ENCODE measurements around the gene DUSP11. TPM values are rescaled to one million over a fixed set of nuclear protein-coding genes. Genes with fewer than 3 reads are reported as not detected.

Gene DUSP11
- total RNA-seq, 1 donor from 2014 or later, result 36.3 TPM

DNA sequence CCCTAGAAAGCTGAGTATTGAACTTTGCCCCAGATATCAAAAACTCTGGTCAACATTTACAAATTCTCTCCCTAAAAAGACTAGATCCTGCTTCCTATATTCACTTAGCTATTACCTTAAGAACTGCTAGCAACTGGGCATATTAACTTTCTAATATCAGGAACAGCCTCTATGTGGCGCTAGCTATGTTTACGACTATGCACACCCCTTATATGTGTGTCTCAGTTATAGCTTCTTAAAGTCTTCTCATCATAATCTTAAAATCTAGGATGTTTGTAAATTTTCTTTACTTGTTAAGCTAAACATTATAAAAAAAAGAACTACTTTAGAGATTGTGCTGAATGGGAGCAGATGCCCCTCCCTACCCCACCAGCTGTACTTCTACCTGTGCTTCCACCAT lies 47.1 kb upstream of the DUSP11 start:
- H3K4me1 ChIP-seq, result peaks cover 32% of the 10 kb centered on the region
- peaks cover 0 to 10% of the 10 kb centered on the region in 2 donors for H3K36me3 ChIP-seq
- no peak overlapping the region for H3K4me3 ChIP-seq
- no peak for TF ChIP-seq CTCF (IDR thresholded peaks at IDR 0.05)
- TF ChIP-seq POLR2AphosphoS5 (IDR thresholded peaks at IDR 0.05; ENCODE audit: insufficient read depth in 1 of 2, low read depth in 1 of 2), result no peak
- no peak for TF ChIP-seq POLR2A (IDR thresholded peaks at IDR 0.05)
- H3K27me3 ChIP-seq, result no peaks in the 10 kb centered on the region
- DNase-seq (ENCODE audit: extremely low spot score in 2 of 2), result no peak
- no peaks in the 10 kb centered on the region for H3K9me3 ChIP-seq
- intact Hi-C loops (cut with DNase I), result loop anchor here (10.0 kb wide), 2 partner anchors 318 to 508 kb away; partner anchors contain the start of gene BOLA3
- no peak overlapping the region for H3K27ac ChIP-seq

- Histone ChIP-seq H3K36me3 (no peaks in the 10 kb centered on the region), H3K27me3 (no peaks in the 10 kb centered on the region), H3K27ac (no peak overlapping the region), H3K4me3 (no peak overlapping the region), H3K4me1 (peaks cover 19% of the 10 kb centered on the region), H3K9me3 (no peaks in the 10 kb centered on the region)
- intact Hi-C loops (cut with DNase I), result loop anchor here (10.0 kb wide), 2 partner anchors 319 to 509 kb away; partner anchors contain the start of gene BOLA3
- peak in 1 of 2 donors; percentile 11 for DNase-seq (ENCODE audit: extremely low spot score in 2 of 2)
- no peak for TF ChIP-seq POLR2AphosphoS5 (IDR thresholded peaks at IDR 0.05; ENCODE audit: insufficient read depth in 1 of 2, low read depth in 1 of 2)
- TF ChIP-seq CTCF (IDR thresholded peaks at IDR 0.05), result no peak
- no peak for TF ChIP-seq POLR2A (IDR thresholded peaks at IDR 0.05)
Measured at GRCh38 chr2:73825408-73825807, 45.5 kb upstream of the DUSP11 start.

GRCh38 chr2:73823916-73824523 lies 44.1 kb upstream of the DUSP11 start:
- Histone ChIP-seq H3K27me3 (no peaks in the 10 kb centered on the region), H3K4me3 (no peak overlapping the region), H3K9me3 (no peaks in the 10 kb centered on the region), H3K36me3 (no peaks in the 10 kb centered on the region), H3K4me1 (peaks cover 8% of the 10 kb centered on the region), H3K27ac (no peak overlapping the region)
- DNase-seq (ENCODE audit: extremely low spot score in 2 of 2), result no peak
- TF ChIP-seq POLR2A (IDR thresholded peaks at IDR 0.05), result no peak
- peak; percentile 77 to 81 (median 78) for TF ChIP-seq CTCF (IDR thresholded peaks at IDR 0.05)
- TF ChIP-seq POLR2AphosphoS5 (IDR thresholded peaks at IDR 0.05; ENCODE audit: insufficient read depth in 1 of 2, low read depth in 1 of 2), result peak in 1 of 2 donors; percentile 44
- intact Hi-C loops (cut with DNase I), result loop anchor here (10.0 kb wide), 2 partner anchors 321 to 511 kb away; partner anchors contain the start of gene BOLA3

DNA sequence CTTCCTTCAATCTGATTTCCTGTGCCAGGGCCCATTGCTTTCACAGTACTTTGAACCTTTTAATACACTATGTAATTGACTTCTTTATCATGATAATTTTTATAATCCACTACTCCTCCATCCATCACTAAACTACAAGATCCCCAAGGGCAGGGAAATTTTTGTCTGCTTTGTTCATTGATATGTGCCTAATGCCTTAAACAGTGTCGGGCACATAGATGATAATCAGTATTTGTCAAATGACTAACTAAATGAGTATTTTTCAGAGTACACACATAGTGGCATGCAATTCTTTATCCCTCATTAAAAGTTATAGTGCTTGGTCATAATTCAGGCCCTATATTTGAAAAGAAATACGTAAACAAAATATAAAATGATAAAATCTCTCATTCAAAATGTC lies 43.5 kb upstream of the DUSP11 start:
- Histone ChIP-seq H3K27ac (no peak overlapping the region), H3K4me3 (no peak overlapping the region), H3K9me3 (no peaks in the 10 kb centered on the region), H3K36me3 (no peaks in the 10 kb centered on the region), H3K4me1 (peaks cover 8% of the 10 kb centered on the region), H3K27me3 (no peaks in the 10 kb centered on the region)
- TF ChIP-seq POLR2AphosphoS5 (IDR thresholded peaks at IDR 0.05; ENCODE audit: insufficient read depth in 1 of 2, low read depth in 1 of 2) (no peak), CTCF (IDR thresholded peaks at IDR 0.05) (no peak), POLR2A (IDR thresholded peaks at IDR 0.05) (no peak)
- no peak for DNase-seq (ENCODE audit: extremely low spot score in 2 of 2)
- intact Hi-C loops (cut with DNase I), result loop anchor here (10.0 kb wide), 2 partner anchors 321 to 511 kb away; partner anchors contain the start of gene BOLA3

DNA sequence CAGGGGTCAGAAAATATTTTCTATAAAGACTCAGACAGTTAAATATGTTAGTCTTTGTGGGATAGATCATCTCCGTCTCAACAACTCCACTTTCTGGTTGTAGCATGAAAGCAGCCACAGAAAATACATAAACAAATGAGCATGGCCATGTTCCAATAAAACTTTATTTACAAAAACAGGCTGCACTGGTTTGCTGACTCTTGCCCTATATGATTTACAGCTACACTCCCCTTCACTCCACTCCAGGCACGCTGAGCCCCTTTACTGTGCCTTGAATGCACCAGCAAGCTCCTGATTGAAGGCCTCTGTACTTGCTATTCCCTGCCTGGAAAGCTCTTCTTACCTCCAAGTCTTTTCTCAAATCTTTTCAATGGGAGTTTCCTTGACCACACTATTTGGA lies 43.1 kb upstream of the DUSP11 start:
- peak in 1 of 2 donors; percentile 25 for DNase-seq (ENCODE audit: extremely low spot score in 2 of 2)
- intact Hi-C loops (cut with DNase I), result loop anchor here (10.0 kb wide), 2 partner anchors 322 to 512 kb away; partner anchors contain the start of gene BOLA3
- no peak for TF ChIP-seq POLR2A (IDR thresholded peaks at IDR 0.05)
- no peak for TF ChIP-seq POLR2AphosphoS5 (IDR thresholded peaks at IDR 0.05; ENCODE audit: insufficient read depth in 1 of 2, low read depth in 1 of 2)
- TF ChIP-seq CTCF (IDR thresholded peaks at IDR 0.05), result no peak
- H3K36me3 ChIP-seq, result no peaks in the 10 kb centered on the region
- no peak overlapping the region for H3K27ac ChIP-seq
- no peaks in the 10 kb centered on the region for H3K9me3 ChIP-seq
- H3K4me3 ChIP-seq, result no peak overlapping the region
- peaks cover 3% of the 10 kb centered on the region for H3K4me1 ChIP-seq
- H3K27me3 ChIP-seq, result no peaks in the 10 kb centered on the region
